Measurements from ENCODE around the gene CAPN12. TPM values are rescaled to one million over a fixed set of nuclear protein-coding genes. Genes with fewer than 3 reads are reported as not detected.

CAPN12 gene
- total and polyA plus RNA-seq, 2 of the 8 experiments (the other 6 are each of a cell fraction or from before 2014, with no cell fraction given): 8.8 to 20.0 TPM

GRCh38 chr19:38685666-38686529 lies 58.4 kb downstream of the CAPN12 start (continued):
- TF ChIP-seq SIRT6 (IDR thresholded peaks at IDR 0.05; ENCODE audit: low read length): no peak
- TF ChIP-seq EZH2 (IDR thresholded peaks at IDR 0.05; ENCODE audit: low read depth, low read length, severe bottlenecking): no peak
- TF ChIP-seq POLR2A (IDR thresholded peaks at IDR 0.05; ENCODE audit: control extremely low read depth in 1 of 2, low read depth in 2 of 2, low read length in 2 of 2): peak in 1 of 2 experiments; percentile 71; a peak in 2 of 3 replicates
- no peak for TF ChIP-seq SIX5 (IDR thresholded peaks at IDR 0.05; ENCODE audit: low read depth, low read length)
- no peak for TF ChIP-seq EP300 (IDR thresholded peaks at IDR 0.05; ENCODE audit: borderline replicate concordance in 1 of 2, low read depth in 2 of 2, low read length in 2 of 2)
- TF ChIP-seq SRF (IDR thresholded peaks at IDR 0.05; ENCODE audit: low read depth, low read length): no peak
